Panc1 (cell line): Measurements from ENCODE around the gene PPM1N.

ENCODE experiments used
- CTCF ChIP-seq: fragments of 450-650 bp; IDR thresholded peaks from 2 replicates; pipeline ENCODE4 v1.5.1; 2017; ENCODE audit warnings: mild to moderate bottlenecking
- POLR2AphosphoS5 ChIP-seq: IDR thresholded peaks from 2 replicates; pipeline ENCODE4 v1.6.1; 2012; ENCODE audit warnings: mild to moderate bottlenecking, low read depth, low read length, moderate library complexity
- REST ChIP-seq, 2 experiments: IDR thresholded peaks; 2 replicates each; pipeline ENCODE4 v1.6.1; 2011 to 2012; ENCODE audit warnings: low read depth in 2 of 2, control low read depth in 1 of 2, low read length in 1 of 2, mild to moderate bottlenecking in 1 of 2, moderate library complexity in 1 of 2; ENCODE audit not compliant: insufficient read depth in 1 of 2
- SIN3A ChIP-seq: IDR thresholded peaks from 2 replicates; pipeline ENCODE4 v1.6.1; 2012; ENCODE audit warnings: low read depth, mild to moderate bottlenecking, low read length, moderate library complexity, borderline replicate concordance; ENCODE audit not compliant: insufficient read depth
- TCF7L2 ChIP-seq: IDR thresholded peaks from 2 replicates; pipeline ENCODE4 v1.6.1; 2011; ENCODE audit warnings: mild to moderate bottlenecking, low read depth, low read length, inconsistent platforms

DNA sequence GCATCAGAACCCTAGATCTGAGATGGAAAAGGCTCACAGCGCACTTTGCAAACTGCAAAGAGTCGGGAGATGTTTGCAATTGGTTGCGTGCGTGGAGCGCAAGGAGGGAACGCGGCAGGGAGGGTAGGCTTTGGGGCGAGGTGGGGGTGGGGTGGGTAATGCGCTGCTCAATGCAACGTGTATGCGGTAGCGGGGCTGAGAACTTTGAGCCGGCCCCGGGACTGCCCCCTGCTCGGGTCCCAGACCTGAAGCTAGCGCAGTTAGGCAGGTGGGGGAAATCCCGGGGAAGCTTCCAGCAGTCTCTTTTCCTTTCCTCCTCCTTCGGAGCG lies 29.5 kb upstream of the PPM1N start:
- TF ChIP-seq CTCF (no peak), SIN3A (no peak), POLR2AphosphoS5 (no peak), REST (IDR thresholded peaks at IDR 0.05; ENCODE audit: insufficient read depth in 1 of 2, low read depth in 2 of 2, low read length in 1 of 2) (no peak), TCF7L2 (no peak)
